HG02840 (cell line): Measurements from ENCODE around the gene TAC3.
A peak's percentile ranks its signal among the peaks of the same experiment; 100 is the strongest.
"Not testable (repeated sequence)": the region's sequence is repeated elsewhere in the genome, so short reads cannot be mapped to it uniquely, and the experiment has no call there.

Experiments used
- ATAC-seq: cut with Tn5 transposase; IDR thresholded peaks from one replicate; pipeline ENCODE4 v1.9.1; 2021; ENCODE audit warnings: mild to moderate bottlenecking, moderate library complexity, moderate number of reproducible peaks; ENCODE audit not compliant: unreplicated experiment, low FRiP score

Gene TAC3

DNA sequence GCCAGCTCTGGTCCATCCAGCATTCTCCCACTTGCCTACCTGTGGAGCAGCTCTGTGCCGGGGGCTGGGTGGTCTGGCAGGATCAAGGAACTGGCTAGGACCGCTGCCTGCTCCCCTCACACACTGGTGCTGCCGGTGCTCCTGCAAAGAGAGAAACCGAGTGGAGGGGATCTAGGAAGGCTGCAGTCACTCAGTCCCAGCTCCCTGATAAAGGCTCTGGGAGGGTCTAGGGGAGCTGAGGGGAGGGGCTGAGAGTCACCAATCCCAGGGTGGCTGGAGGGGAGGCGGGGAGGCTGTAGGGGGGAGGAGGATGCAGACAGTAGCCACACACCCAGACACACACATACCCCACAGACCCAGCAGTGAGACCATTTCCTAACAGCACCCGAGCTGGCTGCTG, at the start of gene TAC3:
TAC3 (minus strand) TSS at position 182 of the 400 bp plus-strand sequence. CDS start 732 bp downstream, outside the sequence.
- no peak for ATAC-seq

DNA sequence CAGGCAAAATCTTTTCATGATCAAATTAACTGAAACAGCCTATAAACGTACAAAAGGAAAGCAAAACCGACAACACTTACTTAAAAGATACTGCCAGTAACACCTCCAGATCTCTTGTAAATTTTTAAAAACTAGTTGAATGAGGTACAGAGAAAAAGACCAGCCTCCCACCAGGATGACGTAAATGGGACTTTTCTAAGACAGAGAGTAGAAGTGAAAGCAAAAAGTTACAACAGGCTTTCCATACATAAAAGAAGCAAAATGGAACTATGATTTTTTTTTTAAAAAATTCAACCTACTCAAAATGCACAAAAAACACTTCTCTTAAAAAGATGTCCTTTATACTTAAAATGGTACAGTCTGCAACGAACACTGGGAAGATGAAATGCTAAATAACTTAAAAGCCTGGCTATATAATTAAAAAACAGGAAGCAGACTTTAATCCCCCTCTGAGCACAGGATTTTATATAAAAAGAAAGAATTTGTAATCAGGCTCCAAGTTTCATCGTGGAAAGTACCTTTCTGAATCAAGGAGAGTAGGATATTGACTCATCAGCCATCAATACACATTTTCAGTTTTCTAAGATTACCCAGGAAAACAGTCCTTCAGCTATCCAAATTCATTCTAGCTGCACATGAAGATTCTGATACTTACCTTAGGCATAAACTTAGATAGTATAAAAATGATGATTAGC, 47.8 kb upstream of the TAC3 start:
- peak; percentile 83 for ATAC-seq

DNA sequence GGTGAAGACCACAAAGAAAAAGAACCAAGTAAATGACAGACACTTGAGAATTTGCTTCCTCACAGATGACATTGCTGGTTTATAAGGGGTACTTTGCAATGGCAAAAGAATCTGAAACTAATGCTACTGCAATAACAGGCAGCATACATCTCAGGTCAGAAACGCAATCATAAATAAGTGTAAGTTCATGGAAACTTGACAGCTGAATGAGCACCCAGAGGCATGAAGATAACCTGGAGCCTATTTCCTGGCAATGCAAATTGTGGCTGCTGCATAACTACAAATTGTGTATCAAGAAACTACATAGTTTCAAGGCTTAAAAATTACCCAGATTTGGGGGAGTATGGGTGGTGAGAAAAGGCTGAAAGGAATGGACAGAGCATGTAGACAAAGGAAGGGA, 42.1 kb upstream of the TAC3 start:
- no peak for ATAC-seq

DNA sequence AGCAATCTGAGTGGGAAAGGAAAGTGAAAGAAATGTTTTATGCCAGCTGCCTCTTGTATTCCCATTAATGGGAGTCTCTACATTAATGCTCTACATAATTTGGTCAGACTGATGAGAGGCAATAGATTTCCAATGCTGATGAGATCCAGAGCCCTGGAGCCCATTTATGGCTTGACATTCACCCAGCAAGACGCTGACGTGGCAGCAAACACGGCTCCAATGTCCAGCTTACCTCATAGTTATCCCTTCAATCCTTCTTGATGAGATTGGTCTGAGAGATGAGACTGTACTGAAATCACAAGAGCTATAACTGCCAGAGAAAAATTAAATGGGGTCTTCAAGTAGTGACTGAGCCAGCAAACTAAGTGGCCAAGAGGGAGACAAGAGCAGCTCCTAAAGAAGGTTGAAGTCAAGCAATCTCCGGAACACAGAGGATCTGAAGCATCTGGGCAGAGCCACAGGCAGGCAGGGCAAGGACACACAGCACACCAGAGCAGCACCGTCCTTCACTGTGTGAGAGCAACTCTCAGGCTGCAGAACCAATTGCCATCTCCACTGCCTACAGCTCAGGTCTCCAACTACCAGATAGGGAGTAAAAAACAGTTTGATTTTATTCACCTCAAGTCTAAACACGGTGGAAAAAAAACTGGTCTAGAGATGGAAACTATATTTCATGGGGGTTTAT, 40.9 kb upstream of the TAC3 start:
- no peak for ATAC-seq

DNA sequence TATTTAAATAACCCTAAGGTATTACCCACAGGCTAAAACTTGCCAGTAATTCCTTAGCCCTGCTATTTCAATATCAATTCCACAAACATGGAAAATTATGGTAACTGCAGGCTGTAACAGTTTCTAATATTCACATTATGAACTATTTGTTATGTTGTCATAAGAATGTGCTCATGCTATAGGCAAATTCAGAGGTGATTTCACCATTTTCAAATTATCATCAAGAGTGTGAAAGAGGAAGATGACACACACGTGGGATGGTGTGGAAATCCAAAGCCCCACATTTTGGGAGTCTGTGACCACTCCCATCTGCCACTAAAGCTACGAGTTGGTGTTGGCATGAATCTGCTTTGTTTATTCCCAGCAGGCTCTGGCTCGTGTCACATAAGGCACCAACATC, 39.5 kb upstream of the TAC3 start:
- no peak for ATAC-seq

DNA sequence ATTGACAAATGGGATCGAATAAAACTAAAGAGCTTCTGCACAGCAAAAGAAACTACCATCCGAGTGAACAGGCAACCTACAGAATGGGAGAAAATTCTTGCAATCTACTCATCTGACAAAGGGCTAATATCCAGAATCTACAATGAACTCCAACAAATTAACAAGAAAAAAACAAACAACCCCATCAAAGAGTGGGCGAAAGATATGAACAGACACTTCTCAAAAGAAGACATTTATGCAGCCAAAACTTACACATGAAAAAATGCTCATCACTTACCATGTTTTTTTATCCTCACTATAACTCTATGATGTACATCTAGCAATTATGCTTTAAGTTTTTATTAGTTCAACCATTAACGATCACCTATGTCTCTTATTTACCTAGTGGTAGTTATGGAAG, 37.6 kb upstream of the TAC3 start:
- not testable (repeated sequence) for ATAC-seq

DNA sequence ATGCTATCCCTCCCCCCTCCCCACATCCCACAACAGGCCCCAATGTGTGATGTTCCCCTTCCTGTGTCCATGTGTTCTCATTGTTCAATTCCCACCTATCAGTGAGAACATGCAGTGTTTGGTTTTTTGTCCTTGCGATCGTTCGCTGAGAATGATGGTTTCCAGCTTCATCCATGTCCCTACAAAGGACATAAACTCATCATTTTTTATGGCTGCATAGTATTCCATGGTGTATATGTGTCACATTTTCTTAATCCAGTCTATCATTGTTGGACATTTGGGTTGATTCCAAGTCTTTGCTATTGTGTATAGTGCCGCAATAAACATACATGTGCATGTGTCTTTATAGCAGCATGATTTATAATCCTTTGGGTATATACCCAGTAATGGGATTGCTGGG, 36.8 kb upstream of the TAC3 start:
- ATAC-seq = not testable (repeated sequence)

DNA sequence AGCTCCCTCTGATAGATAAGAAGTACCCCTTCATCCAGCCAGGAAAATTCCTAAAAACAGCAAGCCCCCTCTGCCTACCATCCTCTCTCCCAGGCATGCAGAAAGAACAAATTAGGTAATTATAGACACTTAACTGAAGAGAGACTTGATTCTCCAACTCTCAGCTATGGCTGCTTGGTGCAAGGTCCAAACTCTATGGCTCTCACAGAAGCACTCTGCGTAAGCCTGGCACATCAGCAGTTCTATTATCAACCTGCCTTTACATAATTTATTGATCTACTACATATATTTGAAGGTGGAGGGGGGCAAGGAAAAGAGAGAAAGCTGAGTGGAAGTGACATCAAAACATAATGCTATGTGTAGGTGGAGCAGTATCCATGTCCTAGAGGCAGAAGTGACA, 34.7 kb upstream of the TAC3 start:
- ATAC-seq = no peak

DNA sequence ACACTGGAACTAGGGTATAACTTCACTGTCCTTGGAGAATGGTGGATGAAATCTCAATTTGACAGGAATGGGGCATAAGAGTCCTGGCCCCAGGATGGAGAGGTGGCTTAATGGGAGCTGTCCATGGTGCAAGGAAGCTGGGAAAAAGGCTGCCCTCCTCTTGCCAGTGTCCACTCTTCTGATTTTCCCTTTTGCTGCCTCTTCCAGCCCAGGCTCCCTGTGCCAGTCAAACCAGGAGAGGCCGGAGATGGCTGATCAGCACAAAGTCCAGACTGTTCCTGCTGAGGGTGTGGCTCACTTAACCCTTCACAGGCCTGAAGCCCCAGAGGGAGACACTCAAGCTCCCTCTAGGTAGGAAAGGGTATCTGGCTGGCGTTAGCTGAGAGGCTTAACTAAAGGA, 33.6 kb upstream of the TAC3 start, which contains the start of gene MYO1A:
MYO1A (minus strand) TSS at position 240 of the 400 bp plus-strand sequence. CDS start 1,806 bp downstream, outside the sequence.
- no peak for ATAC-seq

DNA sequence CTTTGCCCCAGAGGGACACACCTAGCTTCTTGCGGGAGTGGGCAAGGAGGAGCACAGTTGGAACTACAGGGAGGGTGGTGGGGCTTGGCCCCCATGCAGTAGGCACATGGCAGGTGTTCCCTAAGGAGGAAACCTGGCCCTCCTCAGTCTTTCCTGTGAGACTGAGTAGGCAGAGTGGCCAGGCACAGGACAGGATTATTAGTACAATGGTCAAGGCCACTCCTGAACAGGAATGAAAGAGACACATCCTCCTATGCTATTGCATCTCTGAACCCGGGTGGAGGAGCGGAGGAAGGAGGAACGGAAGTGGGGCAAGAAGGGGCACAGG, 32.8 kb upstream of the TAC3 start:
- no peak for ATAC-seq

DNA sequence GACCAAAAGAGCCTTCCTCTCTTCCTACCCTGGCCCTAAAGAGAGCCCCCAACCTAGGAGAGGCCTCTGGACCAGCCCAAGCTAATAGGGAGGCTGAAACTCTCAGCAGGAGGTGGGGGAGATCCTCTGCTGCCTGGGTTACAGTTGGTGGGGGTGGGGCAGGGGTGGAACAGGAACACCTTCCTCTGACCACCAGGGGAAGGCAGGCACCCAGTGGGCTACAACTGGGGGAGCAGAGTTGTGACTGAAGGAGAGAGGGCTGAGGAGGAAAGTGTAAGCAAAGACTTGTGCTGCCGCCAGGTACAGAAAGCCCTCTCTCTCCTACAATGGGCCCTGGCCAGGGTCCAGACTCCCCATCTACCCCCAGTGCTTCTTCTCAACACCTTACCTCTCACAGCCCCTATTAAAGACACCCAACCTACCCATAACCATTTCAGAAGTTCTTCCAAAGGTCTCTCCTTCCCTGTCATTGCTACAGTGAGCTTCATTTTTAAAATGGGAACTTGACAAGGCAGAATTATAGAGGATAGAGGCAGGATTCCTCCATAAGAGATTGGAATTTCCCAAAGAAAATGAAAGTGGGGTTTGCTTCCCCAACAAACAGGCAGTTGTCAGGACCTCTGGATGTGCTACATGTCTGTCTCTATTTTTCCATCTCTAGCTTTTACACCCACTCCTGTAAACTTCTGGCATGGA, 32.2 kb upstream of the TAC3 start:
- no peak for ATAC-seq

DNA sequence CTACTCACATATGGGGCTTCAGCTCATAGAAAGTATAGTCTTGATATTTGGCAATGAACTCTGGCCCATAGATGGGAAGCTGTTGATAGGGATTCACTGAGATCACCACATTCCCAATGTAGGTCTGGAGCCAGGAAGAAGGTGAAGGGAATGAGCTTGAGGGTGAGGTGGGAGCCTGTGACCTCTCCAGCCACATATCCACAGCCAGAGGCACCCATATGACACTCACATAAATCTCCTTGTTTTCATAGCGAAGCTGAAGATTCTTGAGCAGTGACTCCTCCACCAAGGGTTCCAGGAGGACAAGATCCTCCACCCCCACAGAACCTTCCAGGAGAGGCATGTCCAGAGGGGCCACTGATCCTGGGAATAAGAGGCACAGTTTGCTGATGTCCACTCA, 31.7 kb upstream of the TAC3 start:
- no peak for ATAC-seq

DNA sequence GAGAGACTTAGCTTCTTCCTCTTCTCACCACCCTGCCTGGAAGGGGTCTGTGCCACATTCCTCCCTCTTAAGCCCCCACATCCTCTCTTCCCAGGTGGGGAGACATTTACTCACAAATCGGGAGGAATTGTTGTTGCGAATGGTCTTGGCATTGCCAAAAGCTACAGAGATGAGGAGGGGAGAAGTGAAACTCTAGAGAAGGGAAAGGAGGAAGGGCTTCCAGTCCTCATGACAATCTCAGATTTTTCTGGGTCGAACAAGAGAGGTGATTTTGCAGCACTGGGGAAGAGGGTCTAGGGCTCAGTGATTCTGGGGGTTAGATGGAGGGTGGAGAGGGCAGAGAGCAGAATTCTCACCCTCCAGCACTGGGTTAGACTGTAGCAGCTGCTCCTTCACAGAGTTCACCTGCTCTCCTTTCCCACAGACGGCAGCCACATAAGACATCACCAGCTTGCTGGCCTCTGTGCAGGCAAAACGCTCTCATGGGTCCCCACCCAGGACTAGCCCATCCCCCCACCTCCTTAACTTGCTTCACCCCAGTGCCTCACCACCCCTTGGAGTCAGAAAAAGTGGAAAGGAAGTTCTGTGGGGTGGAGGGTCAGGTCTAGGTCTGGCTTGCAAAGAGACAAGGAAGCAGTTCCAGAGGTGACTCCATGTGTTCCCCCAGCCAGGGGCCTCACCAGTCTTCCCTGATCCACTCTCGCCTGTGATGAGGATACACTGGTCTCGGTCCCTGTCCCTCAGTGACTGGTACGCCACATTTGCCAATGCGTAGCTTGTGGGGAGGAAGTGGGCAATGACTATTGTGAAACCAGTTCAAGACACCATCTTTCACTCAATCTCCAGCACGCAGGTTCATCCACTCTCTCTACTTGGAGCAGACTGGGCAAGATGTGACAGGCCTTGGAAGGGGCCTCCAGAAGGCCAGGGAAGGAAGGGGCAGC, 30.9 kb upstream of the TAC3 start:
- ATAC-seq = no peak

DNA sequence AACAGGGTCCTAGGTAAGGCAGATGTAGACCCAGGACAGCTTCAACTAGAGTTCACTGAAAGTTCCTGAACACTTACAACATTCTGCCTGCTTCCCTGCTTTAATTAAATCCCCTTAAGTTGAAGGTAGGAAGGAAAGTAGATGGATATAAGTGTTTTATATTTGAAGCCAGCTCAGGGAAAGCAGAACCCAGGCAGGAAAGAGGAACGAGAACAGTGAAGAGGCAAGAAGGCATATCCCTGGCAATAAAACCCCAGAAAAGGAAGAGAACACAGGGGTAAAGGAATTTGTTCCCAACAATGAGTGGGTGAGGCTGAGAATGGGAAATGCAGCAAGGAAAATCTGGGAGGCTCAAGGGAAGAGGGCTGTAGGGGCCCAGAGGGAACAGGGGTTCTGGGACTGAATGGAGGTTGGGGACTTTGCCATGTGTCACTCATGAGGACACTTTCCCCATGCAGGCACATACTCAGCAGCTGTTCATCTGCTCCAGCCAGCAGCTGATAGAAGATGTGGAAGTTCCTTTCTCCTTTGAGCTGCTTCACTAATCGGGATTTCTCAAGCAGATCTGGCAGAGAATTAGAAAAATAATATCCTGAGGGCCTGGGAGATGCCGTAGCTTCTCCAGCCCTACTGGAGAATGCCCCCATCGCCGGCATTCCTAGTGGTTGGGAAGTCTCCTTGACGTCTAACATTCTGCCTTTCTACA, 29.9 kb upstream of the TAC3 start:
- no peak for ATAC-seq

DNA sequence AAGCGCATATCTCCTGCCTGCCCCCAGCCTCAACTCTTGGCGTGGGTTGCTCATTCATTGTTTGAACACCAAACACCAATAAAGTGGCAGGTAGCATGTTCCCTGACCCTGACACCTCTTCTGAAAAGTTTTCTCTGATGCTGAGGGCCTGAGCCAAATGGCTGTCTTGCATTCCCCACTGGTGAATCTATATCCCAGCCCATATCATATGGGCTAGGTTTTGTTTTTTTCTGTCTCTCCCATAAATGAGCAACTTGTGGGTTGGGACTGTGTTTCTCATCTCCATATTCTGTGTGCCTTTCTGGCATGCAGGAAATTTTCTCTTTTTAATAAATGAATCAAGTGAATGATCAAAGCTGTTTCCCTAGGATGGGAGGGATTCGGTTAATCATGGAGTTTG, 28.6 kb upstream of the TAC3 start:
- no peak for ATAC-seq

DNA sequence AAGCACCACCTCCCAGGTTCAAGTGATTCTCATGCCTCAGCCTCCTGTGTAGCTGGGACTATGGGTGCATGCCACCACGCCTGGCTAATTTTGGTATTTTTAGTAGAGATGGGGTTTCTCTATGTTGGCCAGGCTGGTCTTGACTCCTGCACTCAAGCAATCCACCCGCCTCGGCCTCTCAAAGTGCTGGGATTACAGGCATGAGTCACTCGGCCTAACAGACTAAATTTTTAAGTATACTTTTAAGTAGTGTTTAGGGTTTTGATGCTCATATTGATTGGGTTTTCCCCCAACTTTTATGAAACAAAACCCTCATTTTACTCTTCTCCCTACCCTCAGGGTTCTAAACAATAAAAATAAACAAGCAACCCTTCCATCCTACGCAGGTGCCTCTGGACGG, 28.1 kb upstream of the TAC3 start:
- no peak for ATAC-seq

DNA sequence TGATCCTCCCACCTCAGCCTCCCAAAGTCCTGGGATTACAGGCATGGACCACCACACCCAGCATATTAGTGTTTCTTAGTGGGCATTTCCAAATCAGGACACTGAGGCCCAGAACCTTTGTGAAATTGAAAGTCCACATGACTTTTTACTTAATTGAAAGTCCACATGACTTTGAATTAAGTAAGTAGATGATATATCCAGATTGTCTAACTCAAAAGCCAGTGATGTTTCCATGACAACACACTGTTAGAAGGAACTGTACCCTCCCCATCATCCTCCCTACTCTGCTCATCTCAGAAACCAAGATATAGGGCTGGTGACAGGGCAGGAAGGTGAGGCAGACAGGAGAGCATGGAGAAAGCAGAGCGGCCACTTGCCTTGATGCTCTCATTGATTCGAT, 26.4 kb upstream of the TAC3 start:
- ATAC-seq = no peak

DNA sequence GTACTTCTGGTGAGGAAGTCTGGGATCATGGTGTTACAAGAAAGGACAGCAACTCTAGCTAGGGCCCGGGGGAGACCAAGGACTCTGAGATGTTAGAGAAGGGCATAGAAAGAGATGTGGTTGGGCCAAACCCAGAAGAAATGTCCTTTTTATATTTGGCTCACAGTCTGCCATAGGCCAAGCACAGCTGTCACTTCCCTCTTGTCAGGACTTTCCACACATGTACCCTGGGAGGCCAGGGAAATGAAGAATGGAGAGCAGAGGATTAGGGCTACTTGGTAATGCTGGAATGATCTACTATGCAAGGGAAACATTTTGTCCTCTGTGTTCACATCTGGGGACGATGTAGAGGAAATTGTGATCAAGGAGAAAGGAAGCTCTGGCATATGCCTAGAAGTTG, 24.4 kb upstream of the TAC3 start:
- ATAC-seq = no peak

DNA sequence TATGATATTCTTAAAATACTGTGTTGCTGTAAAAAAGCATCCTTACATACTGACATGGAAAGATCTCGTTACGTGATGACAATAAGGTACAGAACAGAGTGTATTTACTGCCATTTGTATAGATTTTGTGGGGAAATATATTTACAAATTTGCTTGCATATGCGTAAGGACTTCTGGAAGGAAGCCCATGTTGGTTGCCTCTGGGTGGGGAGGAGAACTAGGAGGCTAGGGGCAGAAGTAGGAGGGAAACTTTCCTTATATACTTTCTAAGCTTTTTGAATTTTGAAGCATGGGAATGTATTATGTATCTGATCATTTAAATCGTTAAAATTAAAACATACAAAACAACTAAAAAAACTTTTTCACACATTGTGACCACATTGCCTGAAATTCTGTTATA, 23.9 kb upstream of the TAC3 start:
- ATAC-seq = no peak
